Thoracic aorta (tissue), 2 donors: ENCODE measurements around the gene TICRR. TPM values are rescaled to one million over a fixed set of nuclear protein-coding genes. Genes with fewer than 3 reads are reported as not detected.

Experiments
- ATAC-seq: fragments of 150-250 bp; one replicate; pipeline ENCODE4 v1.8.0; 2017; ENCODE audit warnings: low read depth; ENCODE audit not compliant: insufficient number of reproducible peaks, low FRiP score
- DNase-seq: peaks from one replicate; pipeline ENCODE4 v3.0.0-alpha.2; 2020; ENCODE audit warnings: low spot score
- H3K27ac ChIP-seq, 2 donors: fragments of 200-600 bp; sonication (generic); 1 replicate in 1 of 2; 2 replicates in 1 of 2; pipeline ENCODE4 v1.5.1; 2016; ENCODE audit warnings: mild to moderate bottlenecking in 2 of 2, moderate library complexity in 2 of 2
- H3K27me3 ChIP-seq: fragments of 200-600 bp; sonication (generic); replicated peaks from 2 replicates; pipeline ENCODE4 v1.6.0; 2016; ENCODE audit warnings: mild to moderate bottlenecking; ENCODE audit not compliant: insufficient read depth
- H3K36me3 ChIP-seq: fragments of 200-600 bp; sonication (generic); one replicate; pipeline ENCODE4 v1.5.1; 2016
- H3K4me1 ChIP-seq, 2 donors: fragments of 200-600 bp; sonication (generic); 1 replicate in 1 of 2; 2 replicates in 1 of 2; pipeline versions ENCODE4 v1.5.1 to v1.6.0; 2016; ENCODE audit warnings: low read depth in 2 of 2, mild to moderate bottlenecking in 1 of 2; ENCODE audit not compliant: control insufficient read depth in 1 of 2
- H3K4me3 ChIP-seq: fragments of 200-600 bp; sonication (generic); 2 replicates; pipeline ENCODE4 v1.5.1; 2016; ENCODE audit warnings: mild to moderate bottlenecking
- H3K9me3 ChIP-seq: fragments of 200-600 bp; sonication (generic); 2 replicates; pipeline ENCODE4 v1.5.1; 2016
- CTCF ChIP-seq: fragments of 200-600 bp; sonication (generic); IDR thresholded peaks from one replicate; pipeline ENCODE4 v1.5.1; 2019; ENCODE audit warnings: antibody characterized with exemption
- total RNA-seq, 2 donors: library from RNA; depleted of rRNA; stranded (reverse); fragments of >200 nt; gene quantifications; one replicate each; pipeline versions ENCODE4 v1.1.0 to v1.2.3, GENCODE V29; 2016

TICRR gene
- total RNA-seq, 2 donors from 2014 or later: not detected

- H3K9me3 ChIP-seq: no peaks in the 10 kb centered on the region
- H3K27me3 ChIP-seq: no peaks in the 10 kb centered on the region
- peaks cover 13 to 33% of the 10 kb centered on the region in 2 donors for H3K4me1 ChIP-seq
- TF ChIP-seq CTCF: no peak
- no peak overlapping the region for H3K4me3 ChIP-seq
- H3K36me3 ChIP-seq: no peaks in the 10 kb centered on the region
- DNase-seq (no peak), ATAC-seq (no peak)
- no peak overlapping the region for H3K27ac ChIP-seq
These were observed 85.3 kb downstream of the TICRR start for GRCh38 chr15:89660556-89660955.

- ATAC-seq (peak; percentile 36), DNase-seq (peak; percentile 51)
- no peaks in the 10 kb centered on the region for H3K9me3 ChIP-seq
- H3K27me3 ChIP-seq: no peaks in the 10 kb centered on the region
- peak overlapping the region; percentile 44 for H3K4me3 ChIP-seq
- peak overlapping the region; percentile 89 to 91 for H3K27ac ChIP-seq
- H3K4me1 ChIP-seq: peaks cover 13 to 41% of the 10 kb centered on the region in 2 donors
- no peaks in the 10 kb centered on the region for H3K36me3 ChIP-seq
- TF ChIP-seq CTCF: peak; percentile 26
These were observed 87.8 kb downstream of the TICRR start for GRCh38 chr15:89662893-89663626.

- Histone ChIP-seq H3K9me3 (no peaks in the 10 kb centered on the region), H3K4me1 (peaks cover 13 to 41% of the 10 kb centered on the region in 2 donors), H3K27ac (peak overlapping the region; percentile 96), H3K4me3 (peak overlapping the region; percentile 65), H3K27me3 (no peaks in the 10 kb centered on the region), H3K36me3 (no peaks in the 10 kb centered on the region)
- TF ChIP-seq CTCF: no peak
- ATAC-seq: no peak
- no peak for DNase-seq
These were observed 89.4 kb downstream of the TICRR start for GRCh38 chr15:89664441-89665350.

- Histone ChIP-seq H3K27me3 (no peaks in the 10 kb centered on the region), H3K27ac (peak overlapping the region; percentile 96), H3K4me3 (peak overlapping the region; percentile 65), H3K4me1 (peaks cover 13 to 41% of the 10 kb centered on the region in 2 donors), H3K36me3 (no peaks in the 10 kb centered on the region), H3K9me3 (no peaks in the 10 kb centered on the region)
- DNase-seq (no peak), ATAC-seq (no peak)
- no peak for TF ChIP-seq CTCF
These were observed 90.3 kb downstream of the TICRR start for GRCh38 chr15:89665449-89666181.
